Cortex of kidney (tissue), 1 donor: Measurements from ENCODE around the gene SCFD1.
"Not testable (repeated sequence)": the region's sequence is repeated elsewhere in the genome, so short reads cannot be mapped to it uniquely, and the experiment has no call there.

ENCODE experiments used
- DNase-seq: peaks from one replicate; lab custom pipeline; 2025; lab: John Stamatoyannopoulos, UW

The SCFD1 gene

DNA sequence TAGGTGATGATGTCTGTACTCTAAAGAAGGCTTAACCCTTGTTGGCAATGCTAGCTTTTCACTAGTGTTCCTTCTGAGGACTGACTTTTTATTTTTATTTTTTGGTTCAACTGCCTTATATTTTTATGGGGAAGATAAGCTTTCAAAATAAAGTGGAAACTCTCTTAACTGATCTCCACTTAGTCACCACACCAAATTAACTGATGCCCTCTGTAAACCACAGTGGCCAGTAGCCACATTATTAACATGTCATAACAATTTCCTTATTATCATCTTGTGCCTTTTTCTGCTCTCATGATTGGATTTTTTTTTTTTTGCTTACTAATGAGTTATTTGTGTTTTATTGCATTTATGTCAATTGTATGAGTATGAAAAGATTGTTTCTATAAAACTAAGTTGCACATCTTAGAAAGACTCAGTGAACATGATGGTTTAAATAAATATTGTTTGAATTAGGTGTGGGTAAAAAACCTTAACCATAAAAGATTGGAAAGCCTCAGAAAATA is 56.9 kb downstream of the SCFD1 start:
- DNase-seq: no peak

DNA sequence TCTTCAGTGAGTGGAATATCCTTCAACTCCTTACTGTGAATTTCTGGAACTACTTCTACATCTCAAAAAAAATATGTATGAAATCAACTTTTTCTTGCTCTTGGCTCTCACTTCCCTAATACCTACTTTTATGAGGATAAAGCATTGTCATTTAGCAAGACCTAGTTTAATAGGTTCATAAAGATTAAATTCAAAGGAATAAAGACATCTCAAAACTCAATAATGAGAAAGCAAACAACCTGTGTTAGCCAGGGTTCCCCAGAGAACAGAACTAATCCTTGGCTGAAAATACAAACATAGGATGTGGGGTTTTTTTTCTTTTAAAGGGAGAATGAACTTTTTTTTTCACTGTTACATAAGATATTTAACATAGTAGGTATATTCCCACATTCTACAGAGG is 57.9 kb downstream of the SCFD1 start:
- DNase-seq: no peak

DNA sequence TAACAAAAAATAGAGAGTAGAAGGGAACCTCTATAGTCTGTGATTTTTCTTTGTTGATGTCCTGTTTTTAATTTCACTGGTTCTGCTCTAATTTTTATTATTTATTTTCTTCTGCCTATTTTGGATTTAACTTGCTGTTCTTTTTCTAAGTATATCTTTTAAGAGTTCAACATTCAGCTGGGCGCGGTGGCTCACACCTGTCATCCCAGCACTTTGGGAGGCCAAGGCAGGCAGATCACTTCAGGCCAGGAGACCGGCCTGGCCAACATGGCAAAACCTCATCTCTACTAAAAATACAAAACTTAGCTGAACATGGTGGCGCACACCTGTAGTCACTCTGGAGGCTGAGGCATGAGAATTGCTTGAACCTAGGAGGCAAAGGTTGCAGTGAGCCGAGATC is 58.7 kb downstream of the SCFD1 start:
- not testable (repeated sequence) for DNase-seq

DNA sequence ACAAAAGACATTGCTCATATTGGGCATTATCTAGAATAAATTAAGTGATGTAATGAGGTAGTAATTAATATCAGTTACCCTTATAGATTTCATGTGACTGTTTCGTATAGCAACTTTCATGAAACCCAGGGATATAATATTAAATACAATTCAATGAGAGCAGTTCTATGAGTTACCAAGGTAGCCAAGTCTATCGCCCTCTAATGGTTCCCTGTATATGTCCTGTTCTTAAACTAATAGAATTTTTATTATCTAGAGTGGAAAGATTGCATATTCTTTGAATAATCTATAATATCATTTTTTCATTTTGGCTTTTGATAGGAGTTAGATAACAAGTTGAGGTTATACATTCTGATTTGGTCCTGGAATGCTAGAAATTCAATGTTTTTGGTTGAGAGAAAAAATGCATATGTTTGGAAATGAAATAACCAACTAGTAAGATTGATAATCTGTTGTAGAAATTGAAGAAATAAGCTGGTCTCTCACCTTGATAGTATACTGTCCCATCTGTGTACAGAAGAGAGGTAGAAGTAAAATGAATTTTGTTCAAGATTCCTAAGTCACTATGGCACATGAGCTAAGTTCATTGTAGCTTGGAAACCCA is 59.7 kb downstream of the SCFD1 start:
- no peak for DNase-seq

DNA sequence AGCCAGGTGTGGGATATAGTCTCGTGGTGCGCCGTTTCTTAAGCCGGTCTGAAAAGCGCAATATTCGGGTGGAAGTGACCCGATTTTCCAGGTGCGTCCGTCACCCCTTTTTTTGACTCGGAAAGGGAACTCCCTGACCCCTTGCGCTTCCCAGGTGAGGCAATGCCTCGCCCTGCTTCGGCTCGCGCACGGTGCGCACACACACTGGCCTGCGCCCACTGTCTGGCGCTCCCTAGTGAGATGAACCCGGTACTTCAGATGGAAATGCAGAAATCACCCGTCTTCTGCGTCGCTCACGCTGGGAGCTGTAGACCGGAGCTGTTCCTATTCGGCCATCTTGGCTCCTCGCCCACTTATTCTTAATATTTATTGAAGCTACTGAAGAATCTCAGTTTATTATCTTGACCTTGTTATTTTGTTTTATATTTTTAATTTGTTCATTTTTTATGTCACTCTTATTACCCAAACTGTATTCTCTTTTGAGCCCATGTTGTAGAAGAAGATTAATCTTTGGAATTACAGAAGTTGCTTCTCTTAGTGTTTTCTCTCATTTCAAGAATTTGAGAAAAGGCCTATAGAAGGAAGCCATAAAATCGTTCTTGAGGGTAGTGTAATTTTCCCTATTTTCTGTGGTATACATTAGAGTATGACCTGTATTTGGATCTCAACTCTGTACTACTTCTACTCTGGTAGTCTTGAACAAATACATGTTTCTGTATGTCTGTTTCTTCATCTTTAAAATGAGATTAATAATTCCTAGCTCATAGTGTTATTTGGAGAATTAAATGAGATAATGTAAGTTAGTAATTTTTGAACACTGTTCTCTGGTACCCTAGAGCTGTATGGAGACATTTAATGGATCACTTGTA is 68.6 kb downstream of the SCFD1 start:
- not testable (repeated sequence) for DNase-seq

DNA sequence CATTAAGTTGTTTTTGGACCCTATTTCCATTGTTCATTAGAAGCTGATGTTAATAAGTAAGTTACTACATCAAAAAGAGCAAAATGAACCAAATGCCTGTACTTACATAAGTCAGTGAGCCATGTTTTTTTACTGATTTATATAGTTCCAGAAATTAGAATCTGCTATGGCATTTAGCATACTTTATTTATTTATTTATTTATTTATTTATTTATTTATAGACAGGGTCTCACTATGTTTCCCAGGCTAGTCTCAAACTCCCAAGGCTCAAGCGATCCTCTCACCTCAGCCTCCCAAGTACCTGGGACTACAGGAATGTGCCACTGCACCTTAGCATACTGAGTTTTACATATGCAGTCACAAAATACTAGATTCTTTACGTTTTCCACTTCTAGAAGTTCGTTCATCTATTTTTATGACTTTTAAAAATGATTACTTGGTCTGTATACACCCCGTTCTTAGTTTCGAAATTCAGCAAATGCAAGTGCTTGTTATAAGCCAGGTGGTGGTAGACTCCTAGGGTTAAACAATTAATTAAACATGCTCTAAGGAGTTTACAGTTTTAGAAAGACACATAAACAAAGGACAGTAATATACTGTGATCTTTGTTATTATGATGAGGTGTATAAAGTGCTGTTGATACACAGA is 69.8 kb downstream of the SCFD1 start:
- DNase-seq: no peak

DNA sequence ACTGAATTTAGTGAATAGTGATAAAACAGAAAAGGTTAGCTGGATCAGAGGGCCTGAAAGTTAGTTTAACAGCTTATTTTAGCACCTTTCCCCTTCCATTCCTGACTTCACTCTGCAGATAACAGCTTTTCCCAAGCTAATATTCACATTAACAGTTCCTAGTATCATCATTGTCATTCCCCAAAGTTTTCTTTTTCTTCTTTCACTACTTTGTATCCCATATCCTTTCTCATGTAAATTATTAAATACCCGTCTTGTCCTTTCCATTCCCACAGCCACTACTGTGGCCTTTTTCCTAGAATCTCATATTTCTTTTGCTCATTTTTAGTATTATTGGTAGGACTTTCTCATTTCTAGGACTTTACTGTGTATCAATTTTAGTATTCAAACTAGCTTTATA is 70.5 kb downstream of the SCFD1 start:
- DNase-seq: no peak

DNA sequence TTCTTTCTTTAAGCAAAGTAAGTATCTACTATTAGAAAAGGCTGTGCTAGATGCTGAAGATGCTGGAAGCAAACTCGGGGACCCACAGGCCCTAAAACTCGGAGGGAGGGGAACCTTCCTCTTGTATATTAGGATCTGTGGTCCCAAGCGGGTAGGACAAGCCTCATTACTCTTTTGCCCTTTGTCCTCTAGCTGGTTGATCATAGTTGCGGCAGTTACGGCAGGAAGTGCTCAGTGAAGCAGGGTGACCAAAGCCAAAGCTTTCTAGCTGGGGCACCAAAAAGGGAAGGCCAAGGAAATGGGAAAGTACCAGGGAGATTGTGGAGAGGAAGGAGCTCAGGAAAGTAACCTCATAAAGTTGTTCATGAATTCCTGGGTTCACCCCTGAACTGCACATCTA is 76.3 kb downstream of the SCFD1 start:
- DNase-seq: no peak

DNA sequence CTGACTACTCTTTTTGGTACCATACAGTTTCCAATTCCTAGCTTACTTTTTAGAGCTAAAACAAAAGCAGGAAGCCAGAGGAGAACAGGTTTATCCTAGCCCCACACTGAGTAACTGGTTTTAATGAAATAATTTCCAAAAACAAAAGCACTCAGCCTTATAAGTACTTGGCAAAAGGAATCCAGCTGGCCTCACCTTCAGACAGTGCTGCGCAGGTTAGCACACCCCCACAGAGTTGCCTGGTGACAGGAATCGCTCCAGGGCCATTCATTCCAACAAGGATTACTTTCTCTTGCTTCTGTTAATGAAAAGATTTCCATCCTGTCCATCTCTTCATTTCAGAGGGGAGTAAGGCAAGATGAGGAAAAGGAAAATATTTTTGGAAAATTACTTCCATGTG is 84.6 kb downstream of the SCFD1 start:
- DNase-seq: no peak

DNA sequence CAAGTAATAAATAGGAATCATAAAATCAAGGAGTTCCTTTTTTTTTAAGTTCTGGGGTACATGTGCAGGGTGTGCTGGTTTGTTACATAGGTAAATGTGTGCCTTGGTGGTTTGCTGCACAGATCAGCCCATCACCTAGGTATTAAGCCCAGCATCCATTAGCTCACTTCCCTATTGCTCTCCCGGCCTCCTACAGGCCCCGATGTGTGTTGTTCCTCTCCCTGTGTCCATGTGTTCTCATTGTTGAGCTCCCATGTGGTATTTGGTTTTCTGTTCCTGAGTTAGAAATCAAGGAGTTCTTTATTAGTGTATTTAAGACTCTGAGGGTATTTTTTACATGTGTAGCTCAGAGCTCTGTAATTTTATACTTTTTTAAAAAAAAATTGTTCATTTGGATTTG is 86.0 kb downstream of the SCFD1 start:
- DNase-seq: no peak

DNA sequence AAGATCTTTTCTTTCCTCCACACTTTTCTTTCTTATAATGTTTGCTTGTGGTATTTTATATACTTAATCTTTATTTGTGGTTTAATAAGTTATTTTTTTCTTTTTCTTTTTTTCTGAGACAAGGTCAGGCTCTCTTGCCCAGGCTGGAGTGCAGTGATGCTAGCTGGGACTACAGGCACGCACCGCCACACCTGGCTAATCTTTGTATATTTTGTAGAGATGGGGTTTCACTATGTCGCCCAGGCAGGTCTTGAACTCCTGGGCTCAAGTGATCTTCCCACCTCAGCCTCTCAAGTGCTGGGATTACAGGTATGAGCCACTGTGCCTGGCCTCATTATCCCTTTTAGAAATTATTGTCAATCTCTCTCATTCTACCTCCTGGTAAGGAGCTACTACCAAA is 87.1 kb downstream of the SCFD1 start:
- DNase-seq: no peak

DNA sequence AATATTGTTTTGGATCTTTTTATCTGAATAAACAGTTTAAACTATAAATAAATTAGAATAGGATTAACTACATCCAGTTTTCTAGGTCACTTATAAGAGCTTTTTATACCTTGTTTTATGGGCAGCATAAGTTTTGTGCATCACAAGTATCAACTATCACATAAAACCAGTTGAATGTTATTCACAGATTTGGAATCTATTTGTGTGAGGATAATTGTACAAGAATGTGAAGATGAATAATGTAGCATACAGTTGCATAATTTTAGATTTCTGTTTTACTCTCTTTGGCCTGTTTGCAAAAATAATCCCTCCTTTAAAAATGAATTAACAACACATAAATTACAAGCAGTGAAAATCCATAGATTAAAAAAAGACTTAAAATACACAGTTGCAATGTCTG is 88.8 kb downstream of the SCFD1 start:
- DNase-seq: no peak

DNA sequence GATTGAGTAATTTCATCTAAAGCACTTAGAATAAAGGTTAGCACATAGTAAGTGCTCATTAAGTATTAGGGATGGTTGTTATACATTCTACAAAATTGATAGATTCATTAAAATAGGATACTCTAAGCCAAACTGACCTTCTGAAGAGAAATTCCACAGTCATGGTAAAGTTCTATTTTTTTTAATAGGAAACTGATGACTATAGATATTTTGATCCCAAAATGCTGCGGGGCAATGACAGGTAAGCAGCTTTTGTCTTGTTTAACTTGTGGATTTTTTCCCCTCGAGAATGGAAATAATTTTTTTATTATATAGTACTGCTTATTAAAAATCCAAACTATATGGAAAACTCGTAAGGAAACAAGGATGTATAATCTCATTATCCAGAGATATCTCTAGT is 97.0 kb downstream of the SCFD1 start:
- DNase-seq: no peak

DNA sequence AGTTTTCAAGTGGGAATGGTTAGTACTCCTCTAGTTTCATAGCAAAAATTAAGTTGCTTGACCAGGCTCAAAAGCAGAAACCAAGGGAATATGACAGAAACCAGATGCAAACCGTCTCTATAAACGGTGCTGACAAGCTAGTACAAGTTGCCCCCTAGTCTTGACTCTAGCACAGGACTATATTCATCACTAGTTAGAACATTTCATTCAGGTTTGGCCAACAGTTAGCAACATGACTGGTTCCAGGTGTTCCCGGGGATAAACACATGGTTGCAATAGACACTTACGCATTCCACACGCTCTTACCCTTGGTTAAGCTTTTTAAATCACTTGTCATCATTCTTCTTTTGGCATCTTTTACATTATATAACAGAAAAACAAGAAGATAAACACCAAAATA is 103.6 kb downstream of the SCFD1 start:
- DNase-seq: no peak

DNA sequence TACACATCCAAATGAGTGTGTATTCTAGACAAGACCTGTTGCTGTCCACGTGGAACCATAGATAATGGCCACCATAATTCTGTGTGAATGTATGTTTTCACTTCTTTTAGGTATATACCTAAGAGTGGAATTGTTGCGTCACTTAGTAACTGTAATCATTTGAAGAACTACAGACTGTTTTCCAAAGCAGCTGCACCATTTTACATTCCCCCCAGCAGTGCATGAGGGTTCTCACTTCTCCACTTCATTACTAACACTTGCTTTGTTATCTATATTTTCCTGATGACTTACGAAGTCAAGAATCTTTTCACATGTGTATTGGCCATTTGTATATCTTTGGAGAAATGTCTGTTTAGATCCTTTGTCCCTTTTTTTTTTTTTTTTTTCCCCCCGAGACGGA is 106.4 kb downstream of the SCFD1 start:
- no peak for DNase-seq

DNA sequence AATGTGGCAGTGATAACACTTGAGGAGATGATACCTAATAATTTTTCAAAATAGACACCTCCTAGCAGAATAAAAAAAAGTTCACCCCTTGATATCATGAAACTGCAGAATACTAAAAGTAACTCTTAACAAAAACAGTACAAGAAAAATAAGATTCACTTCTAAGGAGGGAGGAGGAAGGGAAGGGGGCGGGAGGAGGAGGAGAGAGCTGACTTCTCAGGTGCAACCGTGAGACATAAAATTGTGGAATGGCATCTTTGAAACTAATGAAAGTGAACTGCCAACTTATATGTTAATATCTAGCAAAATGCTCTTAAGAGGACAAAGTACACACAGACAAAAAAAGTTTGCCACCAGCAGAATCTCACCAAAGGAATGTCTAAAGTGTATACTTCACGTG is 115.8 kb downstream of the SCFD1 start:
- DNase-seq: no peak

DNA sequence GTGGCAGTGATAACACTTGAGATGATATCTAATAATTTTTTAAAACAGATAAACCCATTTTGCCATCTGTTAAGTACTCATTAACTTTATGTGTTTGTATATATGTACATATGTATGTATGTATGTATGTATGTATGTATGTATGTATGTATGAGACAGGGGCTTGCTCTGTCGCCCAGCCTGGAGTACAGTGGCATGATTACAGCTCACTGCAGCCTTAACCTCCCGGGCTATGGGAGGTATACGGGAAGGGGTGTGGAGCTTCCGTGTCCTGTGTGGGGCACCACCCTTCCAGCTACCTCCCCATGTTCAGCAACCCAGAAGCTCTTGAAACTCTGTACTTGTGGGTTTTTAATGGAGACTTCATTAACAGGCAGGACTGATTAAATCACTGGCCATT is 116.9 kb downstream of the SCFD1 start:
- DNase-seq: no peak

DNA sequence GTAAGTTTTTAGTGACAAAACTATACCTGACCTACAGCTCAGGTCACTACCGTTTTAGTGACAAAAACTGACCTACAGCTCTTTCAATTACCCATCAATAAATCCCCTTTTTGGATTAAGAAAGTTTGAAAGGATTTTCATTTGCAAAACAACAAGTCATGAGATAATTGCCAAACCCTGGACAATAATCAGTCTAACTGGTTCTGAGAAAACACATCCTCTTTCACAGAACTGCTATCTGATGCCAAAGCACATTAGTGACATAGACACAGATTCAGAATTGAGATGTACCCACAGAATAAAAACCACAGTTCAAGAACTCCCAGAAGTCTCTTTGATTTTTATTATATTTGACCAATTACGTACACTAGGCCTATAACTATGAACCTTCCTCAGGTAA is 126.2 kb downstream of the SCFD1 start:
- DNase-seq: no peak

DNA sequence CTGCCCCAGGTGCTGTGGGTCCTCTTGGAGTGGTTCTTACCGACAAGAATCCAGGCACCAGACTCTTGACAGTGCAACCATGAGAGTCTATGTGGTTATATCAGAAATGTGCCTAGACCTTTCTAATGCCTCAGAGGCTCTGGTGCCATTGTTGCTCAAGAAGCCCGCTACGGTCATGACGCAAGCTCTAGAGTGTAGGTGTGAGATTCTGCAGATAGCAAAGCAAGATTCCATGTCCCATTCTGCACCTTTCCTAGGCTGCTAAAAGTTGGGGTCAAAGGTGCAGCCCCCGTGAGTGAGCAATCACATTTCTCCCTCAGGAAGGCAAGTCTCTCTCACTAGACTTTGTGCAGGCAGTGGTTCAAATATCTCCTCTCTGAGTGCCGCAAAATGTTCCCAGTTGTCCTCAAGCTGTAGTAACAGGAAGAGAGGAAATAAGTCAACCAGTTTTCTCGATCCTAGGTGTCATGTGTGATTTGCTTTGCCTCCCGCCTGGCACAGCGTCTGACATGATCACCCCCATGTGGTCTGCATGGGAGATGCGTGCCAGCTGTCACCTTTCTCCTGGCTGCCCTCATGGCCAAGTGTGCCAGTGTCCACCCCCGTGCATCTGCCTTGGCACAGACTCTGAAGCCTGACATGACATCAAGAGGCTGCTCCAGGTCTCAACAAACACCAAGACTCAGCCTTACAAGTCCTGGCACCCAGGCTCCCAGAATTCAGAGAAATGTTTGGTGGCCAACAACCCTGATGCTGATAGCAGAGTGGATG is 129.7 kb downstream of the SCFD1 start:
- DNase-seq: no peak

DNA sequence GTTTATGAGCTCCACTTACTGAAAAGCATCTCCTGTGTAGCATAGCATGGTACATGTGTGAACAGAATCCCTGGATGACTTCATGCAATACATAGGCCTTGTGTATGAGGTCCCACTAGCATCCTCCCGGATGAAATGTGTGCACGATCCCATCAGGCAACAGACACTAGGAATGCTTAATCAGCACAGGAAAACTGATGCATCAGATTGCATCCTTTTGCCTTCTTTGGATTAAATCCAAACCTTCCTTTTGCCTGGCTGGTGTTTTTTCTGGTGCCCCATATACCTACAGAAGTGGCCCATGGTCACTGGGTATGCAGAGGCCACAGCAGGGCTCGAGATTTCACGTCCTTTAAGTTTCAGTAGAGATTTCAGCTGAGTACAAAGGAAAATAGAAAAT is 131.3 kb downstream of the SCFD1 start:
- no peak for DNase-seq

DNA sequence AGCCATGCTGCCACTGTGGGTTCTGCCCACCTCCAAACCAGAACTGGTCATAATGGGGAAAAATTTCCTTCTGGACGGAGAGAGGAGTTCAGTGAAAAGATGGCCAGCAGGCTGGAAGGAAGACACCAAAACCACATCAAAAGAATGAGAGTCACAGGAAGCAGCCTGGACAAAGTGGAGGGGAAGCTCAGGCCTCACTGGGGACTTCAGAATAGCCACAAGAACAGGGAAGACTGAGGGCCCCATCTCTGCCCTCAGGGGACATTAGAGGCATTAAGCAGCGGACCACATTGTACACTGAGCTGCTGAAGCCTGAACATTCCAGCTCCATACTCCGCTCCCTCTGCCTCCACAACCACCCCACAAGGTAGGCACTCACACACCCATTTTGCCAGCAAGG is 132.7 kb downstream of the SCFD1 start:
- no peak for DNase-seq

DNA sequence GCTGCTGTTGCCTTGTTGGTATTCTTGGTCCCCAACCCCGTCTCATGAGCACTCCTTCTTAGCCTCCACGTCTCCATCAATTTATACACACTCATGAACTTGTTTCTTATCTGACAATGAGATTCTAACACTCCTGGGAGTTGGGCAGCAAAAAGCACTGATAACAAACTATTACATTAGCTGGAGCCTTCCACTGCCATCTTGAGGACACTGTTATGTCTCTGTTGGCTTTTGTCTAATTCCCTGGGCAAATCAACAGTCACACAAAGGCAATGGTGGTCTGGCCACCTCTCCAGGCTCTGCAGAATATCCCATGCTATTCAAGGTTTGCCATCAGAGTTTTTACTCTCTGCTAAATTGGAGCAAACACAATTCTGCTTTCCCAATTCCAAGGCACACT is 134.5 kb downstream of the SCFD1 start:
- no peak for DNase-seq
